Measurements from ENCODE around the gene KIF4A.
"Not testable (repeated sequence)": the region's sequence is repeated elsewhere in the genome, so short reads cannot be mapped to it uniquely, and the experiment has no call there.

The KIF4A gene

GRCh38 chrX:70359458-70359857 is 69.6 kb downstream of the KIF4A start:
- in situ Hi-C loops (cut with MboI; ENCODE audit: low pct_unique_long_range_greater_than_20kb, low sequenced_read_pairs) = no loop called here
- no peak for DNase-seq

DNA sequence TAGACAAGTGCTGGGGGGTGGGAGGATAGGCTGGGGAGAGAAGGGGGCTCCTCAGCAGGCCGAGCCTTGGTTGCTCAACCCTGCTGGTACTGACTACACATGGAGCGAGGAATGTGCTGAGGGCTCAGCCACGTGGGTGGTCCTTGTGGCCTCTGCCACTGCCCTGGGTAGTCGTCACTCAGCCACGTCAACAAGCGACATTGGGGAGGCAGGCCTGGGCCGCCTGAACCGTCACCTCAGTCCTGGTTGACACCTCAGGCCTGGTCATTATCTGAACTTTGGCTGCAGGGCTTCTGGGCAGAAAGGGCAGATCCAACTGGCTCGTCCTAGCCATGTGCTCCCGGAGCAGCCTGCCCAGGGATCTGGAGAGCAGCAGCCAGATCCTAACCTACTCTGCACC is 70.5 kb downstream of the KIF4A start:
- in situ Hi-C loops (cut with MboI; ENCODE audit: low pct_unique_long_range_greater_than_20kb, low sequenced_read_pairs) = no loop called here
- DNase-seq = no peak

GRCh38 chrX:70368731-70369130 is 78.8 kb downstream of the KIF4A start:
- DNase-seq; in situ Hi-C loops (cut with MboI; ENCODE audit: low pct_unique_long_range_greater_than_20kb, low sequenced_read_pairs): not testable (repeated sequence)

DNA sequence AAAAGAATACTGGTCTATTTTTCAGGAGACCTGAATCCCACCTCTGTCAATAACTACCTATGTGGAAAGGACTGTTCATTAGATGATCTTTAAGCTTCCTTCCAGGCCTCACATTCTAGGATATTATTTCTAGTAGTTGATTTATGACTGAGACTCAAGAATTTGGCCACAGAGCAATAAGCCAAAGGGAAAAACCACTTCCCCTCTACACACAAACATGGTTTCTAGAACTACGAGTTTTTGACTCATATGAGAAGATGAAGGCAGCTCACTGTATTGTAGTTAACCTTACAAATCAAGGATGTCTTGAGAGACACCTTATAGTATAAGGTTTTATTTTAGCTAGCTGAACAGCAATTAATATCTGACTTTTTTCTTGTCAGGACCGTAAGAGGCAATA is 96.3 kb downstream of the KIF4A start:
- in situ Hi-C loops (cut with MboI; ENCODE audit: low pct_unique_long_range_greater_than_20kb, low sequenced_read_pairs) = no loop called here
- no peak for DNase-seq

GRCh38 chrX:70398899-70399298 is 109.0 kb downstream of the KIF4A start:
- DNase-seq = peak; percentile 45
- in situ Hi-C loops (cut with MboI; ENCODE audit: low pct_unique_long_range_greater_than_20kb, low sequenced_read_pairs) = no loop called here

GRCh38 chrX:70400181-70400580 is 110.3 kb downstream of the KIF4A start:
- DNase-seq; in situ Hi-C loops (cut with MboI; ENCODE audit: low pct_unique_long_range_greater_than_20kb, low sequenced_read_pairs): not testable (repeated sequence)

GRCh38 chrX:70402721-70403120 is 112.8 kb downstream of the KIF4A start:
- in situ Hi-C loops (cut with MboI; ENCODE audit: low pct_unique_long_range_greater_than_20kb, low sequenced_read_pairs) = no loop called here
- DNase-seq = no peak

DNA sequence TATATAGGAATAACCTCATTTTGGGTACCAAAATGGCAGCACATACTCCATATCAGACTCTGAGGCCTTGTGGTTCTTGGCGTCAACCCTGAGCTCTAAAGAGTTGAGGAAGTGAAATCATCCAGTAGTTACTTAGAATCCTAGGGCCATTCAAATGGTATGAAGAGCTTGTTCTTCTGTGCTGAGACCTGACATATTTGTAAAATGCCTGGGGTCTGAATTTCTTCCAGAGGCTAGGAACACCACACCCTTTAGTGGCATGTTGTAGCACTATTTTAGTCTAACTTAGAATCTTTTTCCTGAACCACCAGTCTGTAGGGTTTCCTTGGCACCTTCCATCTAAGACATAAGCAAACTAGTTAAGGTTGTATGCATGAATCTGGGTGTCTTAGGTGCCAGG is 115.1 kb downstream of the KIF4A start:
- in situ Hi-C loops (cut with MboI; ENCODE audit: low pct_unique_long_range_greater_than_20kb, low sequenced_read_pairs) = no loop called here
- no peak for DNase-seq

DNA sequence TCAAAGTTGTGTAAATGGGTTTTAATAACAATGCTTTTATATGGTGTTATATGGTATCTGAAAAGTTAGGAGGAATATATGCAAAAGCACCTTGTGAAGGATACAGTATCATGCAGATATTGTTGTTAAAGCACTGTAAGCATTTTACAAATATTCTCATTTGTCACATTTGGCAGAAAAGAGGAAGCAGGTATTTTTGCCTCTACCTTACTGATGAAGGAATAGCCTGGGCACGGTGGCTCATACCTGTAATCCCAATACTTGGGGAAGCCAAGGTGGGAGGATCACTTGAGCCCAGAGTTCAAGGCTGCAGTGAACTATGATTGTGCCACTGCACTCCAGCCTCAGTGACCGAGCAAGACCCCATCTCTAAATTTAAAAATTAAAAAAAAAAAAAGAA is 121.0 kb downstream of the KIF4A start:
- in situ Hi-C loops (cut with MboI; ENCODE audit: low pct_unique_long_range_greater_than_20kb, low sequenced_read_pairs) = no loop called here
- DNase-seq = no peak

- in situ Hi-C loops (cut with MboI; ENCODE audit: low pct_unique_long_range_greater_than_20kb, low sequenced_read_pairs) = no loop called here
- no peak for DNase-seq
These were observed 121.6 kb downstream of the KIF4A start for GRCh38 chrX:70411475-70411874.

GRCh38 chrX:70421618-70422017 is 131.7 kb downstream of the KIF4A start:
- in situ Hi-C loops (cut with MboI; ENCODE audit: low pct_unique_long_range_greater_than_20kb, low sequenced_read_pairs) = no loop called here
- no peak for DNase-seq

- in situ Hi-C loops (cut with MboI; ENCODE audit: low pct_unique_long_range_greater_than_20kb, low sequenced_read_pairs) = no loop called here
- peak; percentile 25 for DNase-seq
These were observed 133.0 kb downstream of the KIF4A start, which contains the start of gene GDPD2 for GRCh38 chrX:70422851-70423341. Gene GDPD2 (plus strand): TSS chrX:70423314. CDS start chrX:70424985, 1,671 bp downstream.

DNA sequence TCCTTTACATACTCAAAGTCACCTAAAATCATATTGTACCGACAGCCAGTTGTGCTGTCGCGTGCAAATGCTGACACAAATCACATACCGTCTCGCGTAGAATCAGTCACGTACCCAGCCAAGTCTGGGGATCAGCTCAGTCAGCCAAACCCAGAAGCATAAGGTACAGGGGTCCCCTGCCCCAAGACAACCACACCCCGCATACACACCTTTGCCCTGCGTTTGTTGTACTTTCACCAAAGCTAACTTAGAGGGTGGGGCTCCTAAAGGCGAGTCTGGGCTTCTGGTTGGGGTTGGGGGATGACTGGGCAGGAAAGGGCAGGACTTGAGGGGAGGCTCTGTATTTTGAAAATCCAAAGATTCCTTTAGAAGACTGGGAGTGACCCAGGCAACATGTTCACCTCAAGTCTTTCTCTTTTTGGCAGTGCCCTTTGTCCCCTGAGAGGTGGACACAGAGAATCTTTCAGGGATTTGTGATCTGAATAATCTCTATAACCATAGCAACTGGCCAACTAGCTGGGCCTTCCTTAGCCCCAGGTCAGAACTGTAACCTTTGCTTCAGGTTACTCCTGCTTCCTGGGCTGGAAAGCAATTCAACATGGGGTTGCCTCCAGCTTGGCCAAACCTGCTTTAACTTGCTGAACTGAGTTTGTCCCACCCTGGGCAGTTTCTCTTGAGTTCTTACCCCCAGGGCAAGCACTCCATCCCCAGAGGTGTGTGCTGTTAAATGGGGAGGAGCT is 134.2 kb downstream of the KIF4A start:
- no peak for DNase-seq
- in situ Hi-C loops (cut with MboI; ENCODE audit: low pct_unique_long_range_greater_than_20kb, low sequenced_read_pairs) = no loop called here

GRCh38 chrX:70424801-70425200 is 134.9 kb downstream of the KIF4A start:
- in situ Hi-C loops (cut with MboI; ENCODE audit: low pct_unique_long_range_greater_than_20kb, low sequenced_read_pairs) = no loop called here
- no peak for DNase-seq

- in situ Hi-C loops (cut with MboI; ENCODE audit: low pct_unique_long_range_greater_than_20kb, low sequenced_read_pairs) = no loop called here
- no peak for DNase-seq
These were observed 136.7 kb downstream of the KIF4A start for GRCh38 chrX:70426286-70427278.

GRCh38 chrX:70427365-70427764 is 137.5 kb downstream of the KIF4A start:
- no peak for DNase-seq
- in situ Hi-C loops (cut with MboI; ENCODE audit: low pct_unique_long_range_greater_than_20kb, low sequenced_read_pairs) = no loop called here

- no peak for DNase-seq
- in situ Hi-C loops (cut with MboI; ENCODE audit: low pct_unique_long_range_greater_than_20kb, low sequenced_read_pairs) = no loop called here
These were observed 139.9 kb downstream of the KIF4A start for GRCh38 chrX:70429759-70430158.

DNA sequence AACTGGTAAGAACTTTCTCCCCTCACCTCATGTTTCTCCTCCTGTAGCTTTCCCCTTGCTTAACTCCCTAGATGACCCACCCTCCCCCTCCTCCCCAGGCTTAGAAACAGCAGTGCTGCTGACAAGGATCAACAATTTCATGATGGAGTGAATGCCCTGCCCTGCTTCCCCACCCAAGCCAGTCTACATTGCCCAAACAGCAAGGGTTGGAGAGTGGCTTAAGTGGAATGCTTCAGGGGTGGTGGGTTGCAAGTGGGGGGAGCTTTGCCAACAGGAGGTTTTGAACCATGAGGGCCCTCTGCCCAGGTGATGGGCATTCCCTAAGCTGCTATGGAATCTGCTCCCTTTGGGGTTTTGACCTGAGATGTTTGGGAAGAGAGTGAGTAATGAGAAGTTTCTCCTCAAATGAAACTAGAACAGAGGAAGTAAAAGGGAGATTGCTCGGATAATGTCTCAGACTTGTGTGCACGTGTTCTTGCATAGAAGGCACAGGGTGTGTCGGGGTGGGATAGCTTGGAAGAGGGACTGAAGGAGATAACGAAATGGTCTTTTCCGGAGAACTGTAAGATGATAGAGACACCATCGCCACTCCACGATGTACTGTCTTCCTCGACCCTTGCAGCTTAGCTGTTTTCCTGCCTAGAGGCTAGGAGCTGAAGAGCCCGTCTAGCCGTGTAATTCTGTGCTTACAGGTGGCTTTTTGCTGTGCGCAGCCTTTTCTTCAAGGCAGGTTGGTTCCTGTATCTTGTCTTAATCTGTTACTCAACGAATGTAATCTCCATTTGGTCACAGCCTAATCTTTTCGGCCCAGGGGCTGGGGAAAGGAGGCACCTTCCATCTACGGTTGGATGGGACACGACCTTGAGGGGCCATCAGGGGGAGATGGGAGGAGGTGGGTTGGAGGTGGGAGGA is 143.3 kb downstream of the KIF4A start:
- in situ Hi-C loops (cut with MboI; ENCODE audit: low pct_unique_long_range_greater_than_20kb, low sequenced_read_pairs) = no loop called here
- no peak for DNase-seq

- peak; percentile 91 for DNase-seq
- in situ Hi-C loops (cut with MboI; ENCODE audit: low pct_unique_long_range_greater_than_20kb, low sequenced_read_pairs) = no loop called here
These were observed 144.0 kb downstream of the KIF4A start for GRCh38 chrX:70433848-70434351.
